GM10248 (cell line): ENCODE results near the gene PDXP.

ENCODE experiments used
- CTCF ChIA-PET: fragments of 300-600 bp; sonication (Branson Sonifier 250); formaldehyde crosslinking; extraction: SDS; loops from one replicate; lab custom pipeline; 2021; ENCODE audit warnings: antibody characterized with exemption; lab: Yijun Ruan, JAX
- POLR2A ChIA-PET: fragments of 350-650 bp; sonication (Branson Sonifier 250); formaldehyde crosslinking; extraction: SDS; loops from one replicate; lab custom pipeline; 2020; ENCODE audit warnings: antibody characterized with exemption; lab: Yijun Ruan, JAX
- DNase-seq: peaks from one replicate; pipeline ENCODE4 v3.0.0; 2012; ENCODE audit errors: extremely low spot score
- CTCF ChIP-seq: IDR thresholded peaks from 2 replicates; pipeline ENCODE4 v1.5.1; 2012; ENCODE audit warnings: mild to moderate bottlenecking, low read depth; ENCODE audit errors: extremely low read depth, missing control alignments, control extremely low read depth

PDXP gene

GRCh38 chr22:37640591-37641560, 17.6 kb upstream of the PDXP start:
- ChIA-PET CTCF (interaction anchor here (1.3 to 10.4 kb wide), 7 partner anchors 12 to 48 kb away, joined by 3 to 298 read pairs (median 44); partner anchors contain the start of genes GGA1, LGALS1, NOL12 and PDXP), POLR2A (no interaction called here)
- TF ChIP-seq CTCF: no peak
- DNase-seq: no peak

- POLR2A ChIA-PET: no interaction called here
- CTCF ChIA-PET: interaction anchor here (1.3 to 10.4 kb wide), 7 partner anchors 12 to 49 kb away, joined by 3 to 298 read pairs (median 44); partner anchors contain the start of genes GGA1, LGALS1, NOL12 and PDXP
- TF ChIP-seq CTCF: no peak
- DNase-seq: no peak
Observed at GRCh38 chr22:37641561-37641949, 17.0 kb upstream of the PDXP start.

- CTCF ChIA-PET: interaction anchor here (0.6 to 10.4 kb wide), 42 partner anchors 9 to 321 kb away, joined by 3 to 298 read pairs (median 4); partner anchors contain the start of genes ANKRD54, GCAT, GGA1 and LGALS1
- POLR2A ChIA-PET: interaction anchor here (0.5 to 2.0 kb wide), 6 partner anchors 10 to 38 kb away, joined by 3 to 8 read pairs (median 6); partner anchors contain the start of genes LGALS1 and PDXP
Observed at GRCh38 chr22:37643225-37643847, 15.2 kb upstream of the PDXP start.

GRCh38 chr22:37647317-37647716, 11.2 kb upstream of the PDXP start:
- ChIA-PET CTCF (interaction anchor here (1.5 to 10.4 kb wide), 2 partner anchors 11 to 18 kb away, joined by 7 to 248 read pairs; partner anchors contain the start of gene PDXP), POLR2A (no interaction called here)
- DNase-seq: no peak
- no peak for TF ChIP-seq CTCF

More at GRCh38 chr22:37643225-37643847, 15.2 kb upstream of the PDXP start:
- TF ChIP-seq CTCF: peak; percentile 90
- DNase-seq: peak; percentile 86

GRCh38 chr22:37647928-37648327, 10.6 kb upstream of the PDXP start:
- ChIA-PET POLR2A (no interaction called here), CTCF (interaction anchor here (0.9 to 10.4 kb wide), 4 partner anchors 10 to 33 kb away, joined by 3 to 248 read pairs (median 6); partner anchors contain the start of genes LGALS1 and PDXP)
- no peak for DNase-seq

More at GRCh38 chr22:37647928-37648327, 10.6 kb upstream of the PDXP start:
- no peak for TF ChIP-seq CTCF
